HL-60 (cell line): Measurements from ENCODE around the gene SPTBN1.

Experiments used
- REST ChIP-seq: IDR thresholded peaks from 2 replicates; pipeline ENCODE4 v1.6.1; 2012; ENCODE audit warnings: low read depth; ENCODE audit not compliant: insufficient replicate concordance
- TF ChIP-seq, protein P1 (sequence below): IDR thresholded peaks from one replicate; pipeline ENCODE4 v1.5.1; 2011; ENCODE audit warnings: low read length, control low read depth, inconsistent platforms; ENCODE audit not compliant: insufficient read depth

DNA sequence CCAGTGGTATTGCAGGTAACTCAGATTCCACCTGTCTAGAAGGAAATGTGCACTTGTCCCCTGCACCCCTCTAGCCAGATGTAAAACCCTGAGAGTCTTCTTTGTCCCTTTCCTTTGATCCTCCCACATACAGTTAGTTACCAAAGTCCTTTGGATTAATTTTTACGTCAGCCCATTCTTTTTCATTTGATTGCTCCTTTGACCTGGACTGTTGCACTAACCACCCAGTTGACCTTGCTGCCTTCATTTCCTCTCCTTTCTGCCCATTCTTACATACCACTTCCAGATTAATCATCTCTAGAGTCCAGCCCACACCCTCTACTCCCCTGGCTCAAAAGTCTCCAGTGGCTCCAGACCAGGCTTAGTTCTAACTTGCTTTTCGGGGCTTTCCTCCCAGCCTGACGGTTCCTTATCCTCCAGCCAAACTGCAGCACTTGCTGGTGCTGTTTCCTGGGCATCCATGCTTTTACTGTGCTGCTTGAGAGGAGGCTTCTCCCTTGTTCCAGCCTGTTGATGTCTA lies 99.3 kb downstream of the SPTBN1 start:
- TF ChIP-seq, protein P1, sequence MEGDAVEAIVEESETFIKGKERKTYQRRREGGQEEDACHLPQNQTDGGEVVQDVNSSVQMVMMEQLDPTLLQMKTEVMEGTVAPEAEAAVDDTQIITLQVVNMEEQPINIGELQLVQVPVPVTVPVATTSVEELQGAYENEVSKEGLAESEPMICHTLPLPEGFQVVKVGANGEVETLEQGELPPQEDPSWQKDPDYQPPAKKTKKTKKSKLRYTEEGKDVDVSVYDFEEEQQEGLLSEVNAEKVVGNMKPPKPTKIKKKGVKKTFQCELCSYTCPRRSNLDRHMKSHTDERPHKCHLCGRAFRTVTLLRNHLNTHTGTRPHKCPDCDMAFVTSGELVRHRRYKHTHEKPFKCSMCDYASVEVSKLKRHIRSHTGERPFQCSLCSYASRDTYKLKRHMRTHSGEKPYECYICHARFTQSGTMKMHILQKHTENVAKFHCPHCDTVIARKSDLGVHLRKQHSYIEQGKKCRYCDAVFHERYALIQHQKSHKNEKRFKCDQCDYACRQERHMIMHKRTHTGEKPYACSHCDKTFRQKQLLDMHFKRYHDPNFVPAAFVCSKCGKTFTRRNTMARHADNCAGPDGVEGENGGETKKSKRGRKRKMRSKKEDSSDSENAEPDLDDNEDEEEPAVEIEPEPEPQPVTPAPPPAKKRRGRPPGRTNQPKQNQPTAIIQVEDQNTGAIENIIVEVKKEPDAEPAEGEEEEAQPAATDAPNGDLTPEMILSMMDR: no peak
- no peak for TF ChIP-seq REST
